ENCODE results near the gene COL5A3.

The COL5A3 gene

DNA sequence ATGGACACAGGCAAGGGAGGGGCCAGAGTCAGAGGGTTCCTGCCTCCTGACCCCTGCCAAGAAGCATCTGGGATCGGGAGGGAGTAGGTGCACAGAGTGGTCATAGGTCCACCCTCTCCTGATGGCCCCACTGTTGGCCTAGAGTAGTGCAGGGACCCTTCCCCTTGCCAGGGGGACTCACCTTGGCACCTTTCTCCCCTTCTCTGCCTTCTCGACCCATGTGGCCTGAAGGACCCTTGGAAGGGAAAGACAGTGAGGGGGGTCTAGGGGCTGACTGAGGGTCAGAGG lies 40.7 kb downstream of the COL5A3 start:
- no peaks in the 10 kb centered on the region for H3K9me3 ChIP-seq (ENCODE audit: insufficient read depth, low read length)
- H3K27ac ChIP-seq (ENCODE audit: low read depth, low read length), result no peak overlapping the region
- H3F3A ChIP-seq (ENCODE audit: insufficient read depth), result no peaks in the 10 kb centered on the region
- H3K4me3 ChIP-seq (ENCODE audit: insufficient read depth, low read length, poor library complexity, severe bottlenecking), result no peak overlapping the region
- no peak overlapping the region for H3K9ac ChIP-seq (ENCODE audit: low read length)
- no peaks in the 10 kb centered on the region for H3K79me2 ChIP-seq (ENCODE audit: insufficient read depth, low read length)
- H2AFZ ChIP-seq (ENCODE audit: low read depth, low read length, severe bottlenecking), result no peak overlapping the region
- TF ChIP-seq EZH2phosphoT487 (conservative IDR thresholded peaks at IDR 0.05; ENCODE audit: low read length), result no peak
- TF ChIP-seq, protein P1, sequence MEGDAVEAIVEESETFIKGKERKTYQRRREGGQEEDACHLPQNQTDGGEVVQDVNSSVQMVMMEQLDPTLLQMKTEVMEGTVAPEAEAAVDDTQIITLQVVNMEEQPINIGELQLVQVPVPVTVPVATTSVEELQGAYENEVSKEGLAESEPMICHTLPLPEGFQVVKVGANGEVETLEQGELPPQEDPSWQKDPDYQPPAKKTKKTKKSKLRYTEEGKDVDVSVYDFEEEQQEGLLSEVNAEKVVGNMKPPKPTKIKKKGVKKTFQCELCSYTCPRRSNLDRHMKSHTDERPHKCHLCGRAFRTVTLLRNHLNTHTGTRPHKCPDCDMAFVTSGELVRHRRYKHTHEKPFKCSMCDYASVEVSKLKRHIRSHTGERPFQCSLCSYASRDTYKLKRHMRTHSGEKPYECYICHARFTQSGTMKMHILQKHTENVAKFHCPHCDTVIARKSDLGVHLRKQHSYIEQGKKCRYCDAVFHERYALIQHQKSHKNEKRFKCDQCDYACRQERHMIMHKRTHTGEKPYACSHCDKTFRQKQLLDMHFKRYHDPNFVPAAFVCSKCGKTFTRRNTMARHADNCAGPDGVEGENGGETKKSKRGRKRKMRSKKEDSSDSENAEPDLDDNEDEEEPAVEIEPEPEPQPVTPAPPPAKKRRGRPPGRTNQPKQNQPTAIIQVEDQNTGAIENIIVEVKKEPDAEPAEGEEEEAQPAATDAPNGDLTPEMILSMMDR (IDR thresholded peaks at IDR 0.05; ENCODE audit: insufficient read depth, low read length, poor library complexity, severe bottlenecking), result no peak
- H3K36me3 ChIP-seq (ENCODE audit: low read length), result no peaks in the 10 kb centered on the region
- no peak overlapping the region for H3K4me2 ChIP-seq (ENCODE audit: low read depth, low read length, poor library complexity, severe bottlenecking)
- H3K27me3 ChIP-seq (ENCODE audit: low read length), result no peaks in the 10 kb centered on the region
- no peaks in the 10 kb centered on the region for H3K9me2 ChIP-seq (replicated peaks; ENCODE audit: insufficient read depth, low read length)
- no peaks in the 10 kb centered on the region for H4K20me1 ChIP-seq (ENCODE audit: low read depth, low read length)

DNA sequence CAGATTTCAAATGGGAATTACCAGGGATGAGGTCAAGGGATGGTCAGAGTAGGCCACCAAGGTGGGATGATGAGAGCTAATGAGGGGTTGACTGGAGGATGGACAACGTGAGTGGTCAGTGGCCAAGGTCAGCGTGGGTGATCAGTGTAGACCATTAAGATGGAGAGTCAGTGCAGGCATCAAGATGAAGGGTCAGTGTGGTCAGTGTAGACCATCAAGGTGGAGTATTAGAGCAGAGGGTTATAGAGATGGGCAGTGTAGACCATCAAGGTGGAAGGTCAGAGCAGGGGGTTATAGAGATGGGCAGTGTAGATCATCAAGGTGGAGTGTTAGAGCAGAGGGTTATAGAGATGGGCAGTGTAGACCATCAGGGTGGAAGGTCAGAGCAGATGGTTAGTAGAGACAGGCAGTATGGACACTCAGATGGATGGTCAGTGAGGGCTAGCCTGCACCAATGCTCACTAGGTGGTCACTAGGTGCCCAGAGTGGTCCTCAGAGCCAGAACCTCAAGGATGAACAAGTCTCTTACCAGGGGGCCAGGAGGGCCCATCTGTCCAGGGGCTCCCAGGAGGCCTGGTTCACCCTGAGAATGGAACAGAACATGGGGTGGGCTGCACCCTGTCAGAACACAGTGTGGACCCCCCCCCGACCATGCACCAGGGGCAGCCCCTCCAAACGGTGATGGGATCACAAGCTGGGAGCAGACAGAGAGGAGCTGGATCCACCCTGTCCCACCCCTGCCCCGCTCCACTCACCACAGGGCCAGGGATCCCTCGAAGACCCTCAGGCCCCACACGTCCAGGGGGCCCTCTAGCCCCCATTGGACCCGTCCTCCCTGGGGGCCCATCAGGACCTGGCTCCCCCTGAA lies 41.2 kb downstream of the COL5A3 start:
- Histone ChIP-seq H3K27ac (ENCODE audit: low read depth, low read length) (no peak overlapping the region), H3K4me3 (ENCODE audit: insufficient read depth, low read length, poor library complexity, severe bottlenecking) (no peak overlapping the region), H2AFZ (ENCODE audit: low read depth, low read length, severe bottlenecking) (no peak overlapping the region), H3K9ac (ENCODE audit: low read length) (no peak overlapping the region), H3K9me3 (ENCODE audit: insufficient read depth, low read length) (no peaks in the 10 kb centered on the region), H3K9me2 (replicated peaks; ENCODE audit: insufficient read depth, low read length) (no peaks in the 10 kb centered on the region), H4K20me1 (ENCODE audit: low read depth, low read length) (no peaks in the 10 kb centered on the region), H3K27me3 (ENCODE audit: low read length) (no peaks in the 10 kb centered on the region), H3K79me2 (ENCODE audit: insufficient read depth, low read length) (no peaks in the 10 kb centered on the region), H3K36me3 (ENCODE audit: low read length) (no peaks in the 10 kb centered on the region), H3K4me2 (ENCODE audit: low read depth, low read length, poor library complexity, severe bottlenecking) (no peak overlapping the region), H3F3A (ENCODE audit: insufficient read depth) (no peaks in the 10 kb centered on the region)
- TF ChIP-seq, protein P1 (IDR thresholded peaks at IDR 0.05; ENCODE audit: insufficient read depth, low read length, poor library complexity, severe bottlenecking), result no peak
- no peak for TF ChIP-seq EZH2phosphoT487 (conservative IDR thresholded peaks at IDR 0.05; ENCODE audit: low read length)

DNA sequence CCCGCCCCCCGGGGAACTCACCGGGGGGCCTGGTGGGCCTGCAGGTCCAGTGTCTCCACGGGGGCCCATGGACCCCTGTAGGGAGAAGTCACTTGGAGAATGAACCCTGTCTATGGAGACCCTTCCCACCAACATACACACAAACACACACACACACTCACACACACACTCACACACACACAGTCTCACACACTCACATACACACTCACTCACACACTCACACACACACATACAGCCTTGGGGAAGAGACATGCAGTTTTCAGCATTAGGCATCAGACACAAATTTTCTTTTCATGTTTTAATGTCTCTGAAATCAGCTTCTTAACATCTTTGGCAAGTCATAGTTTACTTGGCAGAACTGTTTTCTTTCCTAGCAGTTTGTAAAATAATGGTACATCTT lies 43.0 kb downstream of the COL5A3 start:
- Histone ChIP-seq H3K27ac (ENCODE audit: low read depth, low read length) (no peak overlapping the region), H2AFZ (ENCODE audit: low read depth, low read length, severe bottlenecking) (no peak overlapping the region), H3K9ac (ENCODE audit: low read length) (no peak overlapping the region), H3K36me3 (ENCODE audit: low read length) (no peaks in the 10 kb centered on the region), H3K9me2 (replicated peaks; ENCODE audit: insufficient read depth, low read length) (no peaks in the 10 kb centered on the region), H3K9me3 (ENCODE audit: insufficient read depth, low read length) (no peaks in the 10 kb centered on the region), H3K4me2 (ENCODE audit: low read depth, low read length, poor library complexity, severe bottlenecking) (no peak overlapping the region), H3K79me2 (ENCODE audit: insufficient read depth, low read length) (no peaks in the 10 kb centered on the region), H3K4me3 (ENCODE audit: insufficient read depth, low read length, poor library complexity, severe bottlenecking) (no peak overlapping the region), H4K20me1 (ENCODE audit: low read depth, low read length) (no peaks in the 10 kb centered on the region), H3K27me3 (ENCODE audit: low read length) (no peaks in the 10 kb centered on the region), H3F3A (ENCODE audit: insufficient read depth) (no peaks in the 10 kb centered on the region)
- TF ChIP-seq, protein P1 (IDR thresholded peaks at IDR 0.05; ENCODE audit: insufficient read depth, low read length, poor library complexity, severe bottlenecking), result no peak
- TF ChIP-seq EZH2phosphoT487 (conservative IDR thresholded peaks at IDR 0.05; ENCODE audit: low read length), result no peak

Data from SU-DHL-6 (cell line).